SK-N-SH (cell line): Measurements from ENCODE around the gene CELSR1.

Source experiments
- CTCF ChIP-seq: fragments of 200-600 bp; sonication (generic); IDR thresholded peaks from 2 replicates; pipeline ENCODE4 v1.6.1; 2017; ENCODE audit warnings: antibody characterized with exemption, mild to moderate bottlenecking, moderate library complexity
- EP300 ChIP-seq, 2 experiments: IDR thresholded peaks; 2 replicates each; pipeline versions ENCODE4 v1.4.0 to v1.6.1; 2012; ENCODE audit warnings: borderline replicate concordance in 1 of 2, low read depth in 1 of 2, low read length in 1 of 2
- FOSL2 ChIP-seq: IDR thresholded peaks from 2 replicates; pipeline ENCODE4 v1.4.0; 2012; ENCODE audit warnings: low read depth, mild to moderate bottlenecking, moderate library complexity, borderline replicate concordance
- FOXJ3 ChIP-seq: sonication (generic); formaldehyde crosslinking; IDR thresholded peaks from 2 replicates; pipeline ENCODE4 v1.5.1; 2020; ENCODE audit warnings: mild to moderate bottlenecking, missing genetic modification reagents
- JUND ChIP-seq: IDR thresholded peaks from 2 replicates; pipeline ENCODE4 v1.4.0; 2012
- NRF1 ChIP-seq: IDR thresholded peaks from 2 replicates; pipeline ENCODE4 v1.6.1; 2012; ENCODE audit warnings: low read depth, mild to moderate bottlenecking, low read length
- POLR2AphosphoS5 ChIP-seq: IDR thresholded peaks from 2 replicates; pipeline ENCODE4 v1.6.1; 2012; ENCODE audit warnings: low read depth, low read length
- RAD21 ChIP-seq: IDR thresholded peaks from 2 replicates; pipeline ENCODE4 v1.6.1; 2012; ENCODE audit warnings: mild to moderate bottlenecking, low read length
- USF2 ChIP-seq: fragments of 150-350 bp; IDR thresholded peaks from 2 replicates; pipeline ENCODE4 v1.6.1; 2017; ENCODE audit warnings: antibody characterized with exemption, low read length, low read depth, borderline replicate concordance

GRCh38 chr22:46320166-46320710 lies 217.2 kb downstream of the CELSR1 start:
- TF ChIP-seq POLR2AphosphoS5 (no peak), JUND (no peak), EP300 (IDR thresholded peaks at IDR 0.05; ENCODE audit: borderline replicate concordance in 1 of 2, low read depth in 1 of 2, low read length in 1 of 2) (no peak), FOSL2 (no peak), NRF1 (no peak), RAD21 (no peak), CTCF (no peak), USF2 (no peak), FOXJ3 (no peak)
